ENCODE results near the gene TUNAR. TPM values are rescaled to one million over a fixed set of nuclear protein-coding genes. Genes with fewer than 3 reads are reported as not detected.

The TUNAR gene
- total RNA-seq, 1 donor from 2014 or later: 4.6 TPM

- Mint-ChIP-seq H3K27me3 (peaks cover 3% of the 10 kb centered on the region), H3K9me3 (ENCODE audit: low read depth) (no peaks in the 10 kb centered on the region), H3K4me1 (ENCODE audit: low read depth) (no peaks in the 10 kb centered on the region), H3K27ac (no peak overlapping the region), H3K4me3 (ENCODE audit: low read depth) (no peak overlapping the region), H3K36me3 (ENCODE audit: insufficient read depth) (no peaks in the 10 kb centered on the region)
- TF ChIP-seq, protein P1, sequence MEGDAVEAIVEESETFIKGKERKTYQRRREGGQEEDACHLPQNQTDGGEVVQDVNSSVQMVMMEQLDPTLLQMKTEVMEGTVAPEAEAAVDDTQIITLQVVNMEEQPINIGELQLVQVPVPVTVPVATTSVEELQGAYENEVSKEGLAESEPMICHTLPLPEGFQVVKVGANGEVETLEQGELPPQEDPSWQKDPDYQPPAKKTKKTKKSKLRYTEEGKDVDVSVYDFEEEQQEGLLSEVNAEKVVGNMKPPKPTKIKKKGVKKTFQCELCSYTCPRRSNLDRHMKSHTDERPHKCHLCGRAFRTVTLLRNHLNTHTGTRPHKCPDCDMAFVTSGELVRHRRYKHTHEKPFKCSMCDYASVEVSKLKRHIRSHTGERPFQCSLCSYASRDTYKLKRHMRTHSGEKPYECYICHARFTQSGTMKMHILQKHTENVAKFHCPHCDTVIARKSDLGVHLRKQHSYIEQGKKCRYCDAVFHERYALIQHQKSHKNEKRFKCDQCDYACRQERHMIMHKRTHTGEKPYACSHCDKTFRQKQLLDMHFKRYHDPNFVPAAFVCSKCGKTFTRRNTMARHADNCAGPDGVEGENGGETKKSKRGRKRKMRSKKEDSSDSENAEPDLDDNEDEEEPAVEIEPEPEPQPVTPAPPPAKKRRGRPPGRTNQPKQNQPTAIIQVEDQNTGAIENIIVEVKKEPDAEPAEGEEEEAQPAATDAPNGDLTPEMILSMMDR (IDR thresholded peaks at IDR 0.05; ENCODE audit: unreplicated experiment): no peak
- no peak for DNase-seq (ENCODE audit: low spot score, unreplicated experiment)
Measured at GRCh38 chr14:95831041-95831440, 45.6 kb upstream of the TUNAR start.

- no peaks in the 10 kb centered on the region for H3K36me3 Mint-ChIP-seq (ENCODE audit: insufficient read depth)
- no peaks in the 10 kb centered on the region for H3K4me1 Mint-ChIP-seq (ENCODE audit: low read depth)
- H3K27me3 Mint-ChIP-seq: peaks cover 3% of the 10 kb centered on the region
- no peaks in the 10 kb centered on the region for H3K9me3 Mint-ChIP-seq (ENCODE audit: low read depth)
- no peak overlapping the region for H3K4me3 Mint-ChIP-seq (ENCODE audit: low read depth)
- TF ChIP-seq, protein P1 (IDR thresholded peaks at IDR 0.05; ENCODE audit: unreplicated experiment): no peak
- H3K27ac Mint-ChIP-seq: no peak overlapping the region
- no peak for DNase-seq (ENCODE audit: low spot score, unreplicated experiment)
Measured at GRCh38 chr14:95831468-95831867, 45.2 kb upstream of the TUNAR start.

DNA sequence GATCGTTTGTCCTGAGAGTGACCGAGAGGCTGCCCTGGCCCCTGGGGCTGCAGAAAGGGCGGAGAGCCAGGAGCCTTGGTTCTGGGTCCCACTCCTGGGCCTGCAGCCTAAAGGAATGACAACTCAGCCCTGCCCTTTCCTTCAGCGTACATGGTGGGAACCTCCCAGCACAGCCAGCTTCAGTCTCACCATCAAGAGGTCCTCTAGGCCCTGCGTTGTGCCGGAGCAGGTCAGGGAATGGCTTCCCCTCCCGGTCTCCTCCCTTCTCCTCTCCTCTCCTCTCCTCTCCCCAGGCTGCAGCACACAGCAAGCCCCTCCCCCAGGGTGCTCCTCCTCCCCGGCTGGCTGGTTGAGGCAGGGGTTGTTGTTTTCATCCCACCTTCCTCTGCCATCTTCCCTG, 44.6 kb upstream of the TUNAR start:
- Mint-ChIP-seq H3K36me3 (ENCODE audit: insufficient read depth) (no peaks in the 10 kb centered on the region), H3K27ac (no peak overlapping the region)
- no peak for DNase-seq (ENCODE audit: low spot score, unreplicated experiment)

GRCh38 chr14:95833429-95833828, 43.2 kb upstream of the TUNAR start:
- Mint-ChIP-seq H3K9me3 (ENCODE audit: low read depth) (no peaks in the 10 kb centered on the region), H3K27me3 (peaks cover 3% of the 10 kb centered on the region), H3K36me3 (ENCODE audit: insufficient read depth) (no peaks in the 10 kb centered on the region), H3K27ac (no peak overlapping the region), H3K4me1 (ENCODE audit: low read depth) (no peaks in the 10 kb centered on the region), H3K4me3 (ENCODE audit: low read depth) (no peak overlapping the region)
- no peak for DNase-seq (ENCODE audit: low spot score, unreplicated experiment)
- TF ChIP-seq, protein P1 (IDR thresholded peaks at IDR 0.05; ENCODE audit: unreplicated experiment): no peak

More for the DNA sequence above, 44.6 kb upstream of the TUNAR start:
- Mint-ChIP-seq H3K4me1 (ENCODE audit: low read depth) (no peaks in the 10 kb centered on the region), H3K27me3 (peaks cover 3% of the 10 kb centered on the region), H3K4me3 (ENCODE audit: low read depth) (no peak overlapping the region), H3K9me3 (ENCODE audit: low read depth) (no peaks in the 10 kb centered on the region)
- TF ChIP-seq, protein P1 (IDR thresholded peaks at IDR 0.05; ENCODE audit: unreplicated experiment): no peak

- Mint-ChIP-seq H3K4me1 (ENCODE audit: low read depth) (no peaks in the 10 kb centered on the region), H3K27ac (no peak overlapping the region), H3K9me3 (ENCODE audit: low read depth) (no peaks in the 10 kb centered on the region), H3K36me3 (ENCODE audit: insufficient read depth) (no peaks in the 10 kb centered on the region), H3K27me3 (peaks cover 3% of the 10 kb centered on the region), H3K4me3 (ENCODE audit: low read depth) (no peak overlapping the region)
- no peak for DNase-seq (ENCODE audit: low spot score, unreplicated experiment)
- TF ChIP-seq, protein P1 (IDR thresholded peaks at IDR 0.05; ENCODE audit: unreplicated experiment): no peak
Measured at GRCh38 chr14:95834496-95834895, 42.1 kb upstream of the TUNAR start.

Measured in progenitor cell of endocrine pancreas (in vitro differentiated cells).